ENCODE data around the gene CCDC106. TPM values are rescaled to one million over a fixed set of nuclear protein-coding genes. Genes with fewer than 3 reads are reported as not detected.

The CCDC106 gene
- total RNA-seq, 6 experiments from 2014 or later: 6.1 to 19.7 (median 9.8) TPM

GRCh38 chr19:55696301-55697068 is 48.5 kb downstream of the CCDC106 start:
- no peaks in the 10 kb centered on the region for H3K4me1 ChIP-seq
- peaks cover 3 to 53% (median 20%) of the 10 kb centered on the region in 4 donors for H3K36me3 ChIP-seq
- no peak overlapping the region for H3K4me3 ChIP-seq
- H3K27me3 ChIP-seq: no peaks in the 10 kb centered on the region
- ATAC-seq: no peak
- no peak overlapping the region for H3K27ac ChIP-seq
- no peak for DNase-seq
- WGBS (ENCODE audit: insufficient coverage, low coverage, low lambda C conversion rate, missing lambda C conversion rate): no CpG with 5 or more reads among the region's 20 CpGs
- TF ChIP-seq, protein P1, sequence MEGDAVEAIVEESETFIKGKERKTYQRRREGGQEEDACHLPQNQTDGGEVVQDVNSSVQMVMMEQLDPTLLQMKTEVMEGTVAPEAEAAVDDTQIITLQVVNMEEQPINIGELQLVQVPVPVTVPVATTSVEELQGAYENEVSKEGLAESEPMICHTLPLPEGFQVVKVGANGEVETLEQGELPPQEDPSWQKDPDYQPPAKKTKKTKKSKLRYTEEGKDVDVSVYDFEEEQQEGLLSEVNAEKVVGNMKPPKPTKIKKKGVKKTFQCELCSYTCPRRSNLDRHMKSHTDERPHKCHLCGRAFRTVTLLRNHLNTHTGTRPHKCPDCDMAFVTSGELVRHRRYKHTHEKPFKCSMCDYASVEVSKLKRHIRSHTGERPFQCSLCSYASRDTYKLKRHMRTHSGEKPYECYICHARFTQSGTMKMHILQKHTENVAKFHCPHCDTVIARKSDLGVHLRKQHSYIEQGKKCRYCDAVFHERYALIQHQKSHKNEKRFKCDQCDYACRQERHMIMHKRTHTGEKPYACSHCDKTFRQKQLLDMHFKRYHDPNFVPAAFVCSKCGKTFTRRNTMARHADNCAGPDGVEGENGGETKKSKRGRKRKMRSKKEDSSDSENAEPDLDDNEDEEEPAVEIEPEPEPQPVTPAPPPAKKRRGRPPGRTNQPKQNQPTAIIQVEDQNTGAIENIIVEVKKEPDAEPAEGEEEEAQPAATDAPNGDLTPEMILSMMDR (IDR thresholded peaks at IDR 0.05): no peak
- no peak for TF ChIP-seq POLR2A (IDR thresholded peaks at IDR 0.05)
- intact Hi-C loops (cut with DNase I): no loop called here
- no peaks in the 10 kb centered on the region for H3K9me3 ChIP-seq

GRCh38 chr19:55697069-55697440 is 49.0 kb downstream of the CCDC106 start:
- WGBS (ENCODE audit: insufficient coverage, low coverage, low lambda C conversion rate, missing lambda C conversion rate): 84% methylated on average over 5 of the region's 12 CpGs
- Histone ChIP-seq H3K4me3 (no peak overlapping the region), H3K36me3 (peaks cover 3 to 53% (median 20%) of the 10 kb centered on the region in 4 donors), H3K9me3 (no peaks in the 10 kb centered on the region), H3K4me1 (no peaks in the 10 kb centered on the region), H3K27me3 (no peaks in the 10 kb centered on the region), H3K27ac (no peak overlapping the region)
- no peak for TF ChIP-seq POLR2A (IDR thresholded peaks at IDR 0.05)
- TF ChIP-seq, protein P1 (IDR thresholded peaks at IDR 0.05): no peak
- ATAC-seq: no peak
- DNase-seq: no peak
- intact Hi-C loops (cut with DNase I): no loop called here

DNA sequence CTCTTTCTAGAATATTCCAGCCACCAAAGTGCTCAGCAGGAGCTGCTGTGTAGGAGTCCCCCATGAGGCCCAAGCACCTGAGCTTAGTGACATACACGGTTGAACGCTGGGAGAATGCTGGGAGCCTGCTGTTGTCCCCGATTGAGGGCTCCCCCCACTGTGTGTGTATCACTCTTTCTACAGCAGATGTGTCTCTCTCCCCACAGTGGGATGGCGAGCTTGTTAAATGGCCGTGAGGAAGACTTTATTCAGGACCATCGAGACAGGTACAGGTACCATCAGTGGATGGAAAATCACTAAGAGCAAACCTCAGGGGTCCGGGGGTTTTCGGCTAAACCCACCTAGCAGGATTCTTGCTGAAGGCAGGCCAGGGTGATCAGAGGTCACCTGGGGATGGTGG is 49.7 kb downstream of the CCDC106 start:
- 94% methylated on average over 7 of the region's 8 CpGs for WGBS (ENCODE audit: insufficient coverage, low coverage, low lambda C conversion rate, missing lambda C conversion rate)
- intact Hi-C loops (cut with DNase I): no loop called here
- TF ChIP-seq POLR2A (IDR thresholded peaks at IDR 0.05): no peak
- TF ChIP-seq, protein P1 (IDR thresholded peaks at IDR 0.05): no peak
- ATAC-seq: no peak
- H3K27ac ChIP-seq: no peak overlapping the region
- no peaks in the 10 kb centered on the region for H3K9me3 ChIP-seq
- H3K4me3 ChIP-seq: no peak overlapping the region
- H3K4me1 ChIP-seq: no peaks in the 10 kb centered on the region
- peaks cover 3 to 50% (median 19%) of the 10 kb centered on the region in 4 donors for H3K36me3 ChIP-seq
- no peak for DNase-seq
- H3K27me3 ChIP-seq: no peaks in the 10 kb centered on the region

GRCh38 chr19:55698256-55698655 is 50.2 kb downstream of the CCDC106 start:
- H3K36me3 ChIP-seq: peaks cover 0 to 45% (median 16%) of the 10 kb centered on the region in 4 donors
- DNase-seq (no peak), ATAC-seq (no peak)
- WGBS (ENCODE audit: insufficient coverage, low coverage, low lambda C conversion rate, missing lambda C conversion rate): 97% methylated on average over 8 of the region's 17 CpGs
- TF ChIP-seq POLR2A (IDR thresholded peaks at IDR 0.05): no peak
- TF ChIP-seq, protein P1 (IDR thresholded peaks at IDR 0.05): no peak
- intact Hi-C loops (cut with DNase I): no loop called here
- no peaks in the 10 kb centered on the region for H3K4me1 ChIP-seq
- no peak overlapping the region for H3K27ac ChIP-seq
- no peaks in the 10 kb centered on the region for H3K27me3 ChIP-seq
- H3K4me3 ChIP-seq: no peak overlapping the region
- no peaks in the 10 kb centered on the region for H3K9me3 ChIP-seq
